ENCODE measurements around the gene TMSB10.

- peak; percentile 7 for TF ChIP-seq CTCF (IDR thresholded peaks at IDR 0.05)
- no peak for TF ChIP-seq ZFX (IDR thresholded peaks at IDR 0.05; ENCODE audit: borderline replicate concordance)
Measured at GRCh38 chr2:84882414-84882738, 23.1 kb upstream of the TMSB10 start.
